ENCODE data around the gene GALNT4.

GRCh38 chr12:89525305-89525823, 768 bp upstream of the GALNT4 start:
- TF ChIP-seq CTCF (IDR thresholded peaks at IDR 0.05) (no peak), POLR2AphosphoS5 (IDR thresholded peaks at IDR 0.05) (no peak), EP300 (IDR thresholded peaks at IDR 0.05) (no peak), POLR2A (IDR thresholded peaks at IDR 0.05) (no peak)
